GM19240 (cell line): ENCODE data around the gene PHACTR4.
"Not testable (repeated sequence)": the region's sequence is repeated elsewhere in the genome, so short reads cannot be mapped to it uniquely, and the experiment has no call there.

Experiments used
- DNase-seq: peaks from one replicate; pipeline ENCODE4 v3.0.0; 2011; ENCODE audit warnings: low spot score; ENCODE audit not compliant: insufficient read length

Gene PHACTR4

GRCh38 chr1:28369371-28370238, at the start of gene PHACTR4:
Gene PHACTR4 (plus strand): TSS chr1:28369740. CDS start chr1:28407448, 37,708 bp downstream.
- peak; percentile 79 for DNase-seq

DNA sequence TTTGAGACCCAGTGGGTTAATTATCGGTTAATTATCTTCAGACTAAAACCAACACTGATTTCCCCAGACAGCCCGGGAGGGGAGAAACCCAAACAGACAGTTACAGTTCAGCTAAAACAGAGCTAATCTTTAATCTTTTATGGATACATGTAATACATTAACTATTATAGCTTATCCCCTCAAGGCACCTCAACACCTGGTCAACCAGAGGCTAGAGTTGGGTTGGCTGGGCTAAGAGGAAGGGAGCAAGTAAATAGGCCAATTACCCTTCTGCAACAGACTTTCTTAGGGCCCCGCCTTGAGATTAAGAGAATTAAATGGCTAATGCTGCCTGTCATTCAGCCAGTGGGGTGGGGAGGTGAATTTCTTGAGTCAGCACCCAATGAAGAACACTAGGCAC, 47.3 kb upstream of the PHACTR4 start:
- no peak for DNase-seq

DNA sequence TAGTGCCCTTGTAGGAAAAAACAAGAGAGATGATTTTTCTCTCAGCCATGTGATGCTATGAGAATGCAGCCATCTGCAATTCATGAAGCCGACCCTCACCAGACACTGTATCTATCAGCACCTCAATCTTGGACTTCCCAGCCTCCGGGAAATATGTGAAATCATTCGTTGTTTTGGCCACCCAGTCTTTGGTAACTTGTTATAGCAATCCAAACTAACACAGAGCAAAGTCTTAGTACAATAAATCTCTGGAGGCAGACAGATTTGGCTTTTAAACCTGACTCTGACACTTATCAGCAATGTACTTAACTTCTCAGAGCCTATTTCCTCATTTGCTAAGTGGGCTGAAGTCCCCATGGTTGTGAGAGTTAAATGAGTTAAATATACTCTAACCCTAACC, 45.8 kb upstream of the PHACTR4 start:
- DNase-seq = no peak

DNA sequence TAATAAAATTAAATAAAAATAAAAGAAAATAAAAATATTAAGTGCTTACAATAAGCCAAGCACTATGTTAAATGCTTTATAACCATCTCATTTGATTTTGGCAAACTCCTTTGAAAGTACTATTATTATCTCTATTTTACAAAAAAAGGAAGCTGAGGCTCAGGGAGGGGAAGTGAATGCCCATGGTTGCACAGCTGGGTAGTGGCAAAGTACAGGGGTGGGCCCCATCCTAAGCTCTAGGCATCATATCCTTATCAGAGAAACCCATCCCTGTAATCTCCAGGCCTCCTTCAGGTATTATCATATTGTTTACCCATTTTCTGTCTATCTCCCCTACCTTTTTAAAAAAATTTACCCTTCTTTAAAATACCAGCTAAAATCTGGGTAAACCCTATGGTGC, 43.0 kb upstream of the PHACTR4 start:
- no peak for DNase-seq

- no peak for DNase-seq
Measured at GRCh38 chr1:28326984-28327383, 42.6 kb upstream of the PHACTR4 start.

DNA sequence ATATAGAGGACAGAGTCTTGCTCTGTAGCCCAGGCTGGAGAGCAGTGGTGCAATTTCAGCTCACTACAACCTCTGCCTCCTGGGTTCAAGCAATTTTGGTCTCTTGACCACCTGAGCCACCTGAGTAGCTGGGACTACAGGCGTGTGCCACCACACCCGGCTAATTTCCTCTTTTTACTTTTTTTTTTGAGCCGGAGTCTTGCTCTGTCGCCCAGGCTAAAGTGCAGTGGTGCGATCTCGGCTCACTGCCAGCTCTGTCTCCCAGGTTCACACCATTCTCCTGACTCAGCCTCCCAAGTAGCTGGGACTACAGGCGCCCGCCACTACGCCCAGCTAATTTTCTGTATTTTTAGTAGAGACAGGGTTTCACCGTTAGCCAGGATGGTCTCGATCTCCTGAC, 42.1 kb upstream of the PHACTR4 start:
- DNase-seq = not testable (repeated sequence)

- no peak for DNase-seq
Measured at GRCh38 chr1:28328228-28328648, 41.3 kb upstream of the PHACTR4 start.

DNA sequence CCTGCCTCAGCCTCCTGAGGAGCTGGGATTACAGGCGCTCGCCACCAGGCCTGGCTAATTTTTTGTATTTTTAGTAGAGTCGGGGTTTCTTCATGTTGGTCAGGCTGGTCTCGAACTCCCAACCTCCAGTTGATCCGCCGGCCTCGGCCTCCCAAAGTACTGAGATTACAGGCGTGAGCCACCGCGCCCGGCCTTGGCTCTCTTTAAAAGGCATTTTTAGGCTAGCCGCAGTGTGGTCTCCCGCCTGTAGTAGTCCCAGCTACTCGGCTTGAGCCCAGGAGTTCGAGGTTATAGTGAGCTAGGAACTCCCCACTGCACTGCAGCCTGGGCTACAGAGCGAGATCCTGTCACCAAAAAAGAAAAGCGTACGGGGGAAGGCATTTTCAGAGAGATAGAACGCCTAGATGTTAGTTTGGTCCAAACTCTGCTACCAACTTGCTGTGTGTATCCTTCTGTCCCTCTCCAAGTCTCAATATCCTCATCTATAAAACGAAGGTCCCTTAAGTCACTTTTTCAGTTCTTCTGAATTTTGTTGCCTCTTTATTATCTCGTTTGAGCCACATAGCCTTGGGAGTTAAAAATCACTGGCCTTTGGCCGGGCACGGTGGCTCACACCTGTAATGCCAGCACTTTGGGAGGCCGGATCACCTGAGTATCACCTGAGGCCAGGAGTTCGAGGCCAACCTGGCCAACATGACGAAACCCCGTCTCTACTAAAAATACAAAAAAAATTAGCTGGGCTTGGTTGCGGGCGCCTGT, 40.0 kb upstream of the PHACTR4 start:
- no peak for DNase-seq

DNA sequence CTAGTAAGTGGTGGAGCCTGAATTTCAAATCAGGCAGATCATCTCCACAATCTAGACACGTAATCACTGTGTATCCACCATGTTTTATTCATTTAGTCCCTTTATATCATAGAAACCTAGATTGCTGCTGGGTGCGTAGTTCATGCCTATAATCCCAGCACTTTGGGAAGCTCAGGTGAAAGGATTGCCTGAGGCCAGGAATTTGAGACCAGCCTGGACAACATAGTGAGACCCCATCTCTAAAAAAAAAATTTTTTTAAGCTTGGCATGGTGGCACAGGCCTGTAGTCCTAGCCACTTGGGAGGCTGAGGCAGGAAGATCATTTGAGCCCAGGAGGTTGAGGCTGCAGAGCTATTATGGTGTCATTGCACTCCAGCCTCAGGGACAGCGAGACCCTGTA, 30.6 kb upstream of the PHACTR4 start:
- DNase-seq = no peak

DNA sequence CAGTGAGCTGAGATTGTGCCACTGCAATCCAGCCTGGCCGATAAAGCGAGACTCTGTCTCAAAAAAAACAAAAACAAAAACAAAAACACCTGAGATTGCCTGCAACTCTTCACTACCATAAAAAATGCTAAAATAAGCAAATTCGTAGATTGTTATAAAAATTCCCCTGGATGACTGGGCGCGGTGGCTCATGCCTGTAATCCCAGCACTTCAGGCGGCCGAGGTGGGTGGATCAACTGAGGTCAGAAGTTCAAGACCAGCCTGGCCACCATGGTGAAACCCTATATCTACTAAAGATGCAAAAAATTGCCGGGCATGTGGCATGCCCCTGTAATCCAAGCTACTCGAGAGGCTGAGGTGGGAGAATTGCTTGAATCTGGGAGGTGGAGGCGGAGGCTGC, 30.0 kb upstream of the PHACTR4 start:
- DNase-seq = no peak

DNA sequence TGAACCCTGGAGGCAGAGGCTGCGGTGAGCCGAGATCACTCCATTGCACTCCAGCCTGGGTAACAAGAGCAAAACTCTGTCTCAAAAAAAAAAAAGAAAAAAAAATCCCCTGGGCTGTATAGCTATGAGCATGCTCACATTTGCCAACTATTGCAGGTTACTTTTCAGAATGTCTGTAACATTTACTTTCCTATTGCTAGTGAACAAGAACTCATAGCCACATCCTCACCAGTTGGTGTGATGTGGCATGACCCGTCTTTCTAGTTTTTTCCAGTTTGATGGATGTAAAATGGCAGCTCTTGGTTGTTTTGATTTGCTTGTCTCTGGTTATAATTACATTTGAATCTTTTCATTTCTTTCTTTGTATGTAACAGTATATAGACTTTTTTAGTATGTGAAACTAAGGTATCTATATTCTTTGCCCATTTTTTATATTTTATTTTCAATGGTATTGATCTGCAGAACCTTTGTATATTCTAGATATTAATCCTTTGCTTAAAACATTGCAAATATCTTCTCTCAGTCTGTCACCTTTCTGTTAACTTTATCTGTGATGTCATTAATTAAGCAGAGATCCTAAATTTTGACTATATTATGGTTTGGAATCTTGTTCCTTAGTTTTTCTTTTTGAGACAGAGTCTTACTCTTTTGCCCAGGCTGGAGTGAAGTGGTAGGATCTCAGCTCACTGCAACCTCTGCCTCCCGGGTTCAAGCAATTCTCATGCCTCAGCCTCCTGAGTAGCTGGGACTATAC, 29.1 kb upstream of the PHACTR4 start:
- DNase-seq = no peak

DNA sequence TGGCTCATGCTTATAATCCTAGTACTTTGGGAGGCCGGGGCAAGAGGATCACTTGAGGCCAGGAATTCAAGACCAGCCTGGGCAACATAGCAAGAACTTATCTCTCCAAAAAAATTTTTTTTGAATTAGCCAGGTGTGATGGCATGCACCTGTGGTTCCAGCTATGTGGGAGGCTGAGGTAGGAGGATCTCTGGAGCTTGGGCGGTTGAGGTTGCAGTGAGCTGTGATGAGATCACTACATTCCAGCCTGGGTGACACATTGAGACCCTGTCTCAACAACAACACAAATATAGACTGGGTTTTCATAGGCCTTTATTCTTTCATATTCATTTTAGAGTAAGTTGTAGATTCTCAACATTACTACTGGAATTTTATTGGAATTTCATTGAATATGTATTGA, 27.9 kb upstream of the PHACTR4 start:
- DNase-seq = no peak

GRCh38 chr1:28343405-28343804, 26.1 kb upstream of the PHACTR4 start:
- DNase-seq = no peak

GRCh38 chr1:28353248-28353810, 16.2 kb upstream of the PHACTR4 start:
- not testable (repeated sequence) for DNase-seq

- DNase-seq = no peak
Measured at GRCh38 chr1:28354121-28354520, 15.4 kb upstream of the PHACTR4 start.

GRCh38 chr1:28358716-28359115, 10.8 kb upstream of the PHACTR4 start:
- DNase-seq = no peak

- no peak for DNase-seq
Measured at GRCh38 chr1:28359592-28360239, 9.8 kb upstream of the PHACTR4 start.

- DNase-seq = no peak
Measured at GRCh38 chr1:28364888-28365287, 4.7 kb upstream of the PHACTR4 start.

DNA sequence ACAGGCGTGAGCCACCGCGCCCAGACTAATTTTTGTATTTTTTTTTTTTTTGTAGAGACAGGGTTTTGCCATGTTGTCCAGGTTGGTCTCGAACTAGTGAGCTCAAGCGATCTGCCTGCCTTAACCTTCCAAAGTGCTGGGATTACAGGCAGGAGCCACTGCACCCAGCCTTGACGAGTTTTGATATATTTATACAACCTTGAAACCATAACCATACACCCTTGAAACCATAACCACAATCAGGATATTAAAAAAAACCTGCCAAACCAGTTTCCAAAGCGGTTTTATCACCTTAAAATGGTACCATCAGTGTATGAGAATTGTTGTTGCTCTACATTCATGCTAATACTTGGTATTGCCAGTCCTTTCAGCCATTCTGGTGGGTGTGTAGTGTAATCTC, 3.7 kb upstream of the PHACTR4 start:
- DNase-seq = no peak

DNA sequence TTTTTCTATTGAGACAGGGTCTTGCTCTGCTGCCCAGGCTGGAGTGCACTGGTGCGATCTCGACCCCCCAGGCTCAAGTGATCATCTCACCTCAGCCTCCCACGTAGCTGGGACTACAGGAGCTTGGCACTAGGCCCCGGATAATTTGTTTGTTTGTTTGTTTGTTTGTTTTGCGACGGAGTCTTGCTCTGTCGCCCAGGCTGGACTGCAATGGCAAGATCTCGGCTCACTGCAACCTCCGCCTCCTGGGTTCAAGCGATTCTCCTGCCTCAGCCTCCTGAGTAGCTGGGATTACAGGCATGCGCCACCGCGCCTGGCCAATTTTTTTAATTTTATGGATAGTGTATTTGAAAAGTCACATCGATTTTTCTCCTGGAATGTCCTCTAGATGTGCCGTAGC, 932 bp upstream of the PHACTR4 start:
- not testable (repeated sequence) for DNase-seq
